H9 (cell line): ENCODE results near the gene MSI2. TPM values are rescaled to one million over a fixed set of nuclear protein-coding genes. Genes with fewer than 3 reads are reported as not detected.

Experiments
- DNase-seq: peaks from one replicate; pipeline ENCODE4 v3.0.0-alpha.2; 2017
- H2AFZ ChIP-seq: one replicate; pipeline ENCODE4 v1.6.1; 2013; ENCODE audit warnings: mild to moderate bottlenecking, low read length, control low read depth, moderate library complexity
- H2AK5ac ChIP-seq: 2 replicates; pipeline ENCODE4 v1.6.1; 2013; ENCODE audit warnings: low read length, control low read depth, mixed read lengths; ENCODE audit not compliant: insufficient read length
- H2BK120ac ChIP-seq: one replicate; pipeline ENCODE4 v1.6.1; 2013; ENCODE audit warnings: low read depth, mild to moderate bottlenecking, low read length, control low read depth, inconsistent platforms; ENCODE audit not compliant: poor library complexity, severe bottlenecking
- H2BK12ac ChIP-seq: 2 replicates; pipeline ENCODE4 v1.6.1; 2013; ENCODE audit warnings: low read length, control low read depth, mixed read lengths, low read depth; ENCODE audit not compliant: insufficient read length
- H2BK15ac ChIP-seq: 2 replicates; pipeline ENCODE4 v1.6.1; 2013; ENCODE audit warnings: low read depth, low read length, control low read depth
- H2BK20ac ChIP-seq: one replicate; pipeline ENCODE4 v1.6.1; 2013; ENCODE audit warnings: low read depth, mild to moderate bottlenecking, low read length, control low read depth, inconsistent platforms; ENCODE audit not compliant: poor library complexity, severe bottlenecking
- H2BK5ac ChIP-seq: 2 replicates; pipeline ENCODE4 v1.6.1; 2013; ENCODE audit warnings: low read length, control low read depth, mixed read lengths; ENCODE audit not compliant: insufficient read length
- H3K14ac ChIP-seq: 2 replicates; pipeline ENCODE4 v1.6.1; 2013; ENCODE audit warnings: low read length, control low read depth; ENCODE audit not compliant: insufficient read depth
- H3K18ac ChIP-seq: 2 replicates; pipeline ENCODE4 v1.6.1; 2013; ENCODE audit warnings: low read depth, mild to moderate bottlenecking, mixed read lengths, low read length, control low read depth; ENCODE audit not compliant: insufficient read length
- H3K23ac ChIP-seq: 2 replicates; pipeline ENCODE4 v1.6.1; 2013; ENCODE audit warnings: low read length, control low read depth, mixed read lengths, low read depth; ENCODE audit not compliant: insufficient read length
- H3K23me2 ChIP-seq: 2 replicates; pipeline ENCODE4 v1.6.1; 2013; ENCODE audit warnings: low read depth, mild to moderate bottlenecking, mixed read lengths, low read length, control low read depth; ENCODE audit not compliant: insufficient read length, poor library complexity, severe bottlenecking
- H3K27ac ChIP-seq: 2 replicates; pipeline ENCODE4 v1.5.1; 2013; ENCODE audit warnings: low read length, control low read depth, mixed read lengths, low read depth; ENCODE audit not compliant: insufficient read length
- H3K27me3 ChIP-seq: 2 replicates; pipeline ENCODE4 v1.6.1; 2013; ENCODE audit warnings: low read length, control low read depth, inconsistent platforms; ENCODE audit not compliant: insufficient read depth
- H3K4ac ChIP-seq: 2 replicates; pipeline ENCODE4 v1.6.1; 2013; ENCODE audit warnings: low read depth, mild to moderate bottlenecking, control low read depth, inconsistent platforms, low read length, moderate library complexity
- H3K4me1 ChIP-seq: 2 replicates; pipeline ENCODE4 v1.6.1; 2013; ENCODE audit warnings: low read length, control low read depth, inconsistent platforms; ENCODE audit not compliant: insufficient read depth
- H3K4me2 ChIP-seq: 2 replicates; pipeline ENCODE4 v1.6.1; 2013; ENCODE audit warnings: low read length, control low read depth, mixed read lengths; ENCODE audit not compliant: insufficient read length, insufficient read depth
- H3K56ac ChIP-seq: 2 replicates; pipeline ENCODE4 v1.6.1; 2013; ENCODE audit warnings: low read depth, mild to moderate bottlenecking, mixed read lengths, low read length, control low read depth; ENCODE audit not compliant: insufficient read length
- H3K79me1 ChIP-seq: 2 replicates; pipeline ENCODE4 v1.6.1; 2013; ENCODE audit warnings: low read depth, mild to moderate bottlenecking, moderate library complexity, low read length, control low read depth, inconsistent platforms; ENCODE audit not compliant: insufficient read depth, poor library complexity, severe bottlenecking
- H3K79me2 ChIP-seq: 2 replicates; pipeline ENCODE4 v1.6.1; 2013; ENCODE audit warnings: low read length, control low read depth, inconsistent platforms; ENCODE audit not compliant: insufficient read depth
- H3K9ac ChIP-seq: 2 replicates; pipeline ENCODE4 v1.6.1; 2013; ENCODE audit warnings: low read length, control low read depth, mixed read lengths; ENCODE audit not compliant: insufficient read length; ENCODE audit errors: extremely low read depth
- H3K9me3 ChIP-seq: one replicate; pipeline ENCODE4 v1.6.1; 2013; ENCODE audit warnings: low read depth, low read length, inconsistent platforms; ENCODE audit not compliant: control insufficient read depth
- H3T11ph ChIP-seq: one replicate; pipeline ENCODE4 v1.6.1; 2013; ENCODE audit warnings: mild to moderate bottlenecking, low read length, control low read depth, inconsistent platforms
- H4K20me1 ChIP-seq: one replicate; pipeline ENCODE4 v1.6.1; 2013; ENCODE audit not compliant: control insufficient read depth, insufficient read length, insufficient read depth
- H4K5ac ChIP-seq: 2 replicates; pipeline ENCODE4 v1.6.1; 2013; ENCODE audit warnings: low read depth, mild to moderate bottlenecking, mixed read lengths, low read length, control low read depth; ENCODE audit not compliant: insufficient read length
- H4K8ac ChIP-seq: replicated peaks from 2 replicates; pipeline ENCODE4 v1.6.1; 2013; ENCODE audit warnings: low read length, control low read depth, mixed read lengths, low read depth; ENCODE audit not compliant: insufficient read length
- H4K91ac ChIP-seq: 2 replicates; pipeline ENCODE4 v1.6.1; 2013; ENCODE audit warnings: low read depth, mild to moderate bottlenecking, moderate library complexity, mixed read lengths, low read length, control low read depth; ENCODE audit not compliant: insufficient read length
- H3K27ac Mint-ChIP-seq, 3 experiments: 2 replicates in 2 of 3; 3 replicates in 1 of 3; pipeline ENCODE4 v1.8.0; 2020 to 2021; ENCODE audit warnings: mixed read lengths in 3 of 3, mild to moderate bottlenecking in 1 of 3, moderate library complexity in 1 of 3
- H3K27me3 Mint-ChIP-seq: 2 replicates; pipeline ENCODE4 v1.8.0; 2021; ENCODE audit warnings: low read depth, mild to moderate bottlenecking, moderate library complexity, mixed read lengths
- H3K36me3 Mint-ChIP-seq, 3 experiments: 2 replicates in 2 of 3; 3 replicates in 1 of 3; pipeline ENCODE4 v1.8.0; 2020 to 2021; ENCODE audit warnings: low read depth in 3 of 3, mixed read lengths in 3 of 3; ENCODE audit not compliant: insufficient read depth in 1 of 3
- H3K4me1 Mint-ChIP-seq, 2 experiments: 2 replicates each; pipeline ENCODE4 v1.8.0; 2020; ENCODE audit warnings: mixed read lengths in 2 of 2
- H3K4me3 Mint-ChIP-seq, 2 experiments: 2 replicates in 1 of 2; 3 replicates in 1 of 2; pipeline ENCODE4 v1.8.0; 2020 to 2021; ENCODE audit warnings: mild to moderate bottlenecking in 2 of 2, mixed read lengths in 2 of 2, moderate library complexity in 1 of 2
- H3K9me3 Mint-ChIP-seq, 2 experiments: 2 replicates in 1 of 2; 3 replicates in 1 of 2; pipeline ENCODE4 v1.8.0; 2020; ENCODE audit warnings: mild to moderate bottlenecking in 2 of 2, mixed read lengths in 2 of 2, moderate library complexity in 1 of 2
- WGBS: extraction: QIAGEN DNeasy Blood & Tissue Kit; methylation state at CpG from one replicate; pipeline ENCODE4 v1.1.7; 2013; ENCODE audit warnings: missing lambda C conversion rate, low lambda C conversion rate, mixed read lengths; ENCODE audit not compliant: insufficient read length; ENCODE audit errors: extremely low coverage; 5-methylcytosine and 5-hydroxymethylcytosine counted together
- total RNA-seq: library from RNA; stranded (reverse); gene quantifications from 2 replicates; pipeline ENCODE4 v1.2.1, GENCODE V29; 2021
- TF ChIP-seq, protein P1 (sequence below): fragments of 200-600 bp; sonication (generic); conservative IDR thresholded peaks from 3 replicates; pipeline ENCODE4 v1.8.0; 2021; ENCODE audit warnings: antibody characterized with exemption, mild to moderate bottlenecking

Gene MSI2
- total RNA-seq, 1 experiment from 2014 or later = 98.5 TPM

DNA sequence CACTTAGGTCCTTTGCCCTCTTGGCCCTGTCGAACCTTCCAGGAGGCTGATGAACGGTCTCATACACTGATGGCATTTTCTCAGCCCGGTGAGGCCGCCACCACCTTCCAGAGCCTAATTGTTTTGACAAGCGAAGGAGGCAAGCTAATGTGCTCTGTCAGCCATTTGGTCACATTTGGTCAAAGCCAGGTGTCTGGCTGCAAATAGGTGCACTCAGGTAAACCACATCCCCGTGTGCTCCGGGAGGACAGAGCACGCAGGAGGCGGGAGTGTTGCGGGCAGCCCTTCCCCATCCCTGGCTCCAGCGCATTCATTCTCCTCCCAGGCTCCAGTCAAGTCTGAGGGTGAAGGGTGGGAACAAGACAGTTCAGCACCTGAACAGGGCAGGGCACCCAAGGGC is 240.1 kb downstream of the MSI2 start:
- Histone ChIP-seq H4K5ac (no peak overlapping the region), H3K27ac (no peak overlapping the region), H3T11ph (no peak overlapping the region), H3K56ac (no peak overlapping the region), H2BK5ac (no peak overlapping the region), H2BK20ac (no peak overlapping the region), H3K4me2 (no peak overlapping the region), H3K23me2 (no peaks in the 10 kb centered on the region), H4K91ac (no peak overlapping the region), H4K20me1 (no peaks in the 10 kb centered on the region), H3K18ac (no peak overlapping the region), H2BK15ac (no peak overlapping the region), H2BK120ac (no peak overlapping the region), H3K79me1 (no peaks in the 10 kb centered on the region), H3K23ac (no peak overlapping the region), H3K14ac (no peak overlapping the region), H3K9me3 (no peaks in the 10 kb centered on the region), H3K27me3 (no peaks in the 10 kb centered on the region), H3K9ac (no peak overlapping the region), H3K4me1 (no peaks in the 10 kb centered on the region), H2AFZ (no peak overlapping the region), H3K79me2 (no peaks in the 10 kb centered on the region; the same call in 1 of the 2 replicates), H2BK12ac (no peak overlapping the region), H4K8ac (no peak overlapping the region), H3K4ac (no peak overlapping the region), H2AK5ac (no peak overlapping the region)
- DNase-seq = no peak
- Mint-ChIP-seq H3K27me3 (no peaks in the 10 kb centered on the region; the same call in 1 of the 2 replicates), H3K4me3 (no peak overlapping the region), H3K36me3 (no peaks in the 10 kb centered on the region), H3K4me1 (peaks cover 8 to 22% of the 10 kb centered on the region in 2 experiments), H3K27ac (no peak overlapping the region), H3K9me3 (no peaks in the 10 kb centered on the region)
- TF ChIP-seq, protein P1, sequence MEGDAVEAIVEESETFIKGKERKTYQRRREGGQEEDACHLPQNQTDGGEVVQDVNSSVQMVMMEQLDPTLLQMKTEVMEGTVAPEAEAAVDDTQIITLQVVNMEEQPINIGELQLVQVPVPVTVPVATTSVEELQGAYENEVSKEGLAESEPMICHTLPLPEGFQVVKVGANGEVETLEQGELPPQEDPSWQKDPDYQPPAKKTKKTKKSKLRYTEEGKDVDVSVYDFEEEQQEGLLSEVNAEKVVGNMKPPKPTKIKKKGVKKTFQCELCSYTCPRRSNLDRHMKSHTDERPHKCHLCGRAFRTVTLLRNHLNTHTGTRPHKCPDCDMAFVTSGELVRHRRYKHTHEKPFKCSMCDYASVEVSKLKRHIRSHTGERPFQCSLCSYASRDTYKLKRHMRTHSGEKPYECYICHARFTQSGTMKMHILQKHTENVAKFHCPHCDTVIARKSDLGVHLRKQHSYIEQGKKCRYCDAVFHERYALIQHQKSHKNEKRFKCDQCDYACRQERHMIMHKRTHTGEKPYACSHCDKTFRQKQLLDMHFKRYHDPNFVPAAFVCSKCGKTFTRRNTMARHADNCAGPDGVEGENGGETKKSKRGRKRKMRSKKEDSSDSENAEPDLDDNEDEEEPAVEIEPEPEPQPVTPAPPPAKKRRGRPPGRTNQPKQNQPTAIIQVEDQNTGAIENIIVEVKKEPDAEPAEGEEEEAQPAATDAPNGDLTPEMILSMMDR = no peak
- WGBS = no CpG with 5 or more reads among the region's 11 CpGs
